Neuronal stem cell (in vitro differentiated cells): Measurements from ENCODE around the gene ASTL.

Experiments used
- DNase-seq: peaks from one replicate; pipeline ENCODE4 v3.0.0-alpha.2; 2013; ENCODE audit warnings: low spot score
- H2AFZ ChIP-seq: one replicate; pipeline ENCODE4 v1.6.1; 2013; ENCODE audit warnings: mild to moderate bottlenecking, low read length, inconsistent platforms
- H2AK5ac ChIP-seq: 2 replicates; pipeline ENCODE4 v1.6.1; 2013; ENCODE audit warnings: low read depth, mild to moderate bottlenecking, inconsistent platforms, low read length, moderate library complexity, mixed read lengths
- H2BK120ac ChIP-seq: 2 replicates; pipeline ENCODE4 v1.6.1; 2013; ENCODE audit warnings: low read depth, mild to moderate bottlenecking, inconsistent platforms, low read length, moderate library complexity, mixed read lengths
- H2BK12ac ChIP-seq: one replicate; pipeline ENCODE4 v1.6.1; 2013; ENCODE audit warnings: low read length, inconsistent platforms
- H2BK15ac ChIP-seq: 2 replicates; pipeline ENCODE4 v1.6.1; 2013; ENCODE audit warnings: mild to moderate bottlenecking, low read length, inconsistent platforms, mixed read lengths
- H2BK5ac ChIP-seq: one replicate; pipeline ENCODE4 v1.6.1; 2013; ENCODE audit warnings: inconsistent platforms, mild to moderate bottlenecking, low read length, moderate library complexity
- H3K14ac ChIP-seq: one replicate; pipeline ENCODE4 v1.6.1; 2013; ENCODE audit warnings: low read length, inconsistent platforms
- H3K18ac ChIP-seq: 2 replicates; pipeline ENCODE4 v1.6.1; 2013; ENCODE audit warnings: low read length, inconsistent platforms
- H3K23ac ChIP-seq: 2 replicates; pipeline ENCODE4 v1.6.1; 2013; ENCODE audit warnings: low read depth, mild to moderate bottlenecking, mixed read lengths, low read length, inconsistent platforms; ENCODE audit not compliant: poor library complexity
- H3K27ac ChIP-seq: replicated peaks from 3 replicates; pipeline ENCODE4 v1.5.1; 2013; ENCODE audit warnings: low read length, inconsistent platforms
- H3K27me3 ChIP-seq, 3 experiments: 2 replicates each; pipeline ENCODE4 v1.6.1; 2013; ENCODE audit warnings: low read length in 3 of 3, mild to moderate bottlenecking in 2 of 3, inconsistent platforms in 1 of 3, low read depth in 1 of 3, mixed read lengths in 1 of 3, moderate library complexity in 1 of 3; ENCODE audit not compliant: control insufficient read depth in 3 of 3, insufficient read depth in 3 of 3
- H3K36me3 ChIP-seq, 2 donors: replicated peaks in 1 of 2; 2 replicates each; pipeline ENCODE4 v1.6.1; 2013; ENCODE audit warnings: low read length in 2 of 2; ENCODE audit not compliant: control insufficient read depth in 2 of 2, insufficient read depth in 2 of 2
- H3K4ac ChIP-seq: 2 replicates; pipeline ENCODE4 v1.6.1; 2013; ENCODE audit warnings: inconsistent platforms, mild to moderate bottlenecking, low read length, moderate library complexity
- H3K4me1 ChIP-seq, 2 donors: 1 replicate in 1 of 2; 2 replicates in 1 of 2; pipeline ENCODE4 v1.6.1; 2013; ENCODE audit warnings: low read length in 2 of 2, low read depth in 1 of 2; ENCODE audit not compliant: control insufficient read depth in 2 of 2, insufficient read depth in 1 of 2
- H3K4me2 ChIP-seq: one replicate; pipeline ENCODE4 v1.6.1; 2013; ENCODE audit warnings: mild to moderate bottlenecking, low read length, inconsistent platforms; ENCODE audit not compliant: insufficient read depth, poor library complexity, severe bottlenecking
- H3K4me3 ChIP-seq, 2 donors: 2 replicates each; pipeline ENCODE4 v1.5.1; 2013; ENCODE audit warnings: low read length in 2 of 2, mild to moderate bottlenecking in 2 of 2, inconsistent platforms in 1 of 2, moderate library complexity in 1 of 2
- H3K79me1 ChIP-seq: one replicate; pipeline ENCODE4 v1.6.1; 2013; ENCODE audit warnings: low read depth, mild to moderate bottlenecking, inconsistent platforms, low read length, moderate library complexity
- H3K9ac ChIP-seq: one replicate; pipeline ENCODE4 v1.6.1; 2013; ENCODE audit warnings: mild to moderate bottlenecking, low read depth, low read length, inconsistent platforms; ENCODE audit not compliant: poor library complexity
- H3K9me3 ChIP-seq, 2 donors: replicated peaks in 1 of 2; 2 replicates each; pipeline versions ENCODE3 to v1.6.1; 2013; ENCODE audit warnings: low read length in 2 of 2, mild to moderate bottlenecking in 2 of 2, inconsistent platforms in 1 of 2, low read depth in 1 of 2, mixed read lengths in 1 of 2, moderate library complexity in 1 of 2; ENCODE audit not compliant: control insufficient read depth in 2 of 2, insufficient read depth in 1 of 2
- H4K8ac ChIP-seq: one replicate; pipeline ENCODE4 v1.6.1; 2013; ENCODE audit warnings: low read depth, mild to moderate bottlenecking, inconsistent platforms, low read length, moderate library complexity
- H4K91ac ChIP-seq: one replicate; pipeline ENCODE4 v1.6.1; 2013; ENCODE audit warnings: low read length, low read depth, mild to moderate bottlenecking, inconsistent platforms; ENCODE audit not compliant: poor library complexity
- WGBS, 2 donors: extraction: QIAGEN DNeasy Blood & Tissue Kit; methylation state at CpG; one replicate each; pipeline ENCODE4 v1.1.7; 2013; ENCODE audit warnings: missing lambda C conversion rate in 2 of 2, mixed read lengths in 1 of 2; ENCODE audit not compliant: insufficient read length in 2 of 2, insufficient replicate concordance in 1 of 2; ENCODE audit errors: extremely low coverage in 2 of 2; 5-methylcytosine and 5-hydroxymethylcytosine counted together

The ASTL gene

DNA sequence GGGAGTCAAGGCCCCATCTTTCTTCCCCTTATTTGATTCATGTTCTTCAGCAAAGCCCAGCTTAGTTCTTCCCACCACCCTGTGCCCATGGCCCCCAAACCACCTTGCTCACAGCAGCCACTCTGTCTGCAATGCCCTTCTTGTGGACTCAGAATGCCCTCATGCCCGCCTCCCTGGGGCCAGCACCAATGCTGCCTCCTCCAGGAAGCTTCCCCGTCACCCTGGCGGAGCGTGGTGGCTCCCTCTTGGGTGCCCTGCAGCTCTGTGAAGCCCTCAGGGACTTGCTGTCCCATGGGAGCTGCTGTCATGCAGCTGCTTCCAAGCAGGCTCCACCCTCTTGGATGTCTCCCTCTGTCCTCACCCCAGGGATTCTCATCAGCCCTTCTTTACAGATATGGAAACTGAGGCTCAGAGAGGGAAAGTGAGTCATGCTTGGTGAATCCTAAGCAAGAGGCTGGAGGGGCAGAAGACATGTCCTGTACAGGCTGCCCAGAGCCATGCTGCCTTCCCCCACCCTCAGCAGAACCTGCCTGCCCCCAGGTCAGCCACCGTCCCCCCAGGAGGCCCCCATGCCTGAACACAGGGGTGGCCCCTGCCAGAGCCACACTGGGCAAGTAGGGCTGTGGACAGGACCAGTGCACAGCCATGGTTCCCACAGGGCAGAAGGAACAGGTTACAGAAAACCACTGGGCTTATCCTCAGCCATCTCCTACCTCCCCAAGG lies 18.8 kb upstream of the ASTL start:
- no peak overlapping the region for H4K91ac ChIP-seq
- peak overlapping the region; percentile 4 for H2BK12ac ChIP-seq
- DNase-seq: no peak
- WGBS, 2 donors: no CpG with 5 or more reads among the region's 5 CpGs
- H3K27me3 ChIP-seq: no peaks in the 10 kb centered on the region
- no peaks in the 10 kb centered on the region for H3K9me3 ChIP-seq
- peak overlapping the region; percentile 70 for H2BK15ac ChIP-seq
- H2BK5ac ChIP-seq: no peak overlapping the region
- no peak overlapping the region for H3K4me2 ChIP-seq
- H3K23ac ChIP-seq: peak overlapping the region; percentile 60
- H3K27ac ChIP-seq: no peak overlapping the region
- H2BK120ac ChIP-seq: peak overlapping the region; percentile 55
- no peaks in the 10 kb centered on the region for H3K36me3 ChIP-seq
- H3K4me3 ChIP-seq: no peak overlapping the region
- no peak overlapping the region for H3K4ac ChIP-seq
- H3K4me1 ChIP-seq: peaks cover 13 to 20% of the 10 kb centered on the region in 2 donors
- no peaks in the 10 kb centered on the region for H3K79me1 ChIP-seq
- peak overlapping the region; percentile 85 for H2AK5ac ChIP-seq
- H3K14ac ChIP-seq: peak overlapping the region; percentile 60
- peak overlapping the region; percentile 78 for H4K8ac ChIP-seq
- H3K9ac ChIP-seq: no peak overlapping the region
- H2AFZ ChIP-seq: no peak overlapping the region
- peak overlapping the region; percentile 92 for H3K18ac ChIP-seq

DNA sequence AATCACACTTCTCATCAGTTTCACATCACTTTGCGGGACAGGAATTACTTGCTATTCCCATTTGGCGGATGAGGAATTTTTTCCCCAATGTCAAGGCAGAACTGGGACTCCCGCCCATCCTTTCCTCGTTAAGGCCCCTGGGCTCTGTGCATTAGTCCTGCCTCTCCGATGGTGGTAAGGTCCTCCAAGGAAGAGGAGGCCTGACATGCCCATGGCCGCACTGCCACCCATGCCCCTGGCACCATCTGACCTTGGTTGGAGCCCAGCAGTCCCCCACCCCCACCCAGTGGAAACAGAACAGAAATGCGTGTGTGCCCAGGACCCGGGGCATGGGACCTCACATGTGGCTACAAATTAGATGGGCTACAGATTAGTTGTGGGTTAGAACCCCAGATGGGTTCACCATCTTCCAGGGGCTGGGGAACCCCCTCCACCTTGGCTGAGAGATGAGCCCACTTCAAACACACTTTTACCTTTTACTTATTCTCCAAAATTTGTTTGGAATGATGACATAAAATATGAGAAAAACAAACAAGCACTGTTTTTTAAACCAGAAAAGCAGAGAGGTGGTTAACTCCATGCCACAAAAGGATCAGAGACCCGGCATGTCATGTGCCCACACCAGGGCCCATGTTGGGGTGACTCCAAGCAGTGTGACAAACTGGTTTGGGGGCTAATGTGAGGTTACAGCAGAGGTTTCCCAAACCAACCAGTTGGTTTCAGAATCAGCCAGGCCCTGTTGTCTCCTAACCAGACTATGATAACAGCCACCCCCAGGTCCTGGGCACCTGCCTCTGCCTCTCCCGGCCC lies 17.9 kb upstream of the ASTL start:
- Histone ChIP-seq H3K4me2 (no peak overlapping the region), H2AFZ (no peak overlapping the region), H3K27ac (no peak overlapping the region), H3K79me1 (no peaks in the 10 kb centered on the region), H3K14ac (peak overlapping the region; percentile 74), H2BK120ac (no peak overlapping the region), H3K4ac (no peak overlapping the region), H3K23ac (no peak overlapping the region), H4K91ac (no peak overlapping the region), H2BK5ac (no peak overlapping the region), H2BK12ac (no peak overlapping the region), H2AK5ac (peak overlapping the region; percentile 39), H4K8ac (no peak overlapping the region), H2BK15ac (no peak overlapping the region), H3K27me3 (no peaks in the 10 kb centered on the region), H3K36me3 (no peaks in the 10 kb centered on the region), H3K4me1 (peaks cover 16 to 22% of the 10 kb centered on the region in 2 donors), H3K9me3 (no peaks in the 10 kb centered on the region), H3K9ac (no peak overlapping the region), H3K4me3 (no peak overlapping the region), H3K18ac (no peak overlapping the region)
- DNase-seq: no peak
- WGBS, 2 donors: no CpG with 5 or more reads among the region's 10 CpGs

DNA sequence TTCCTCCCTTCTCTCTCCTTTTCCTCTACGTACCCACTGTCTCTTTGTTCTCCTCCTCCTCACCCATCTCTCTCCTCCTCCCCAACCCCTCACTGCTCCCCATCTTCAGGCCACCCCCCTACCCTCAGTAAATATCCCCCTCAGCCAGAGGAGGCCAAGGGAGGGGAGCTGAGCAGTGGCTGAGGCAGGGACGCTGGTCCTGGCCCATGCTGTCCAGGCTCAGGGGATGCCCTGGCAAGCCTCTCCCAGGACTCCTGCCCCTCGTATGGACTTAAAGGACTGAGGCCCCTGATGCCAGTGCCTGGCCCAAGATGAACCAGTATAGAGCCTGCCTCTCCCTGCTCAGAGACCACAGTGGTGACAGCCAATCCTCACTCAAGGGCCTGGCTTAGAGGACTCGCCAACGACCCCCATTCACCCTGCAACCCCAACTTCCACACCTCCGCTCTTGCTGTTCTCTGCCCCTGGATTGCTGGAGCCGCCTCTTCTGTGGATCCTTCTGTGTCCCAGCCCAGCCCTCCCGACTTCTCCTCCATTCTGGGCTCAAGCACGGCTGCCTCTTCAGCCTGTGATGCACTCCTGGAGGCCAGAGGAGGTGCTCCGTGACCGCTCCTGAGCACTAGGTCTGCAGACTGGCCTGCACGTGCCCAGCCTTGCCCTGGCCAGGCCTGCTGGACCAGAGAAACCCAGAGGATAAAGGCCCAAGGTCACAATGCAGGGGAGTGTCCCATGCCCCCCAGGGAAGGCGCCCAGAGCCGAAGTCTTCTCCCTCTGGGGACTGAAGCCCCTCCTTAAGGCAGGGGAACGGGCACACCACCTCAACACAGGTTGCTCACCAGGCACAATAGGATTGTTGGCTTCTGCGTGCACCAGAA lies 16.4 kb upstream of the ASTL start:
- H3K36me3 ChIP-seq: no peaks in the 10 kb centered on the region
- H3K9me3 ChIP-seq: no peaks in the 10 kb centered on the region
- DNase-seq: no peak
- peak overlapping the region; percentile 3 for H2BK15ac ChIP-seq
- H3K9ac ChIP-seq: peak overlapping the region; percentile 61
- H4K91ac ChIP-seq: no peak overlapping the region
- H3K79me1 ChIP-seq: no peaks in the 10 kb centered on the region
- no peak overlapping the region for H3K4me2 ChIP-seq
- H2BK5ac ChIP-seq: no peak overlapping the region
- peak overlapping the region; percentile 24 for H2BK12ac ChIP-seq
- peak overlapping the region; percentile 73 for H3K14ac ChIP-seq
- peak overlapping the region; percentile 39 for H2AFZ ChIP-seq
- no peak overlapping the region for H3K27ac ChIP-seq
- H2AK5ac ChIP-seq: peak overlapping the region; percentile 9
- peak overlapping the region; percentile 49 for H3K23ac ChIP-seq
- no peak overlapping the region for H4K8ac ChIP-seq
- H3K18ac ChIP-seq: peak overlapping the region; percentile 81
- H3K4ac ChIP-seq: peak overlapping the region; percentile 43
- peaks cover 16 to 22% of the 10 kb centered on the region in 2 donors for H3K4me1 ChIP-seq
- WGBS, 2 donors: no CpG with 5 or more reads among the region's 16 CpGs
- peak overlapping the region; percentile 53 for H2BK120ac ChIP-seq
- H3K4me3 ChIP-seq: no peak overlapping the region
- peaks cover 0 to 4% (median 0%) of the 10 kb centered on the region in 3 experiments for H3K27me3 ChIP-seq
